Colonic mucosa (tissue), 4 donors: ENCODE results near the gene DEPDC4. TPM values are rescaled to one million over a fixed set of nuclear protein-coding genes. Genes with fewer than 3 reads are reported as not detected.
A peak's percentile ranks its signal among the peaks of the same experiment; 100 is the strongest.
"Not testable (repeated sequence)": the region's sequence is repeated elsewhere in the genome, so short reads cannot be mapped to it uniquely, and the experiment has no call there.

Source experiments
- DNase-seq: peaks from one replicate; pipeline ENCODE4 v3.0.0-alpha.2; 2020
- H3K27ac ChIP-seq: fragments of 200-600 bp; one replicate; pipeline ENCODE4 v1.8.0; 2021
- H3K27me3 ChIP-seq: fragments of 200-600 bp; one replicate; pipeline ENCODE4 v1.8.0; 2021
- H3K36me3 ChIP-seq: fragments of 200-600 bp; one replicate; pipeline ENCODE4 v1.8.0; 2021
- H3K4me1 ChIP-seq: fragments of 200-600 bp; one replicate; pipeline ENCODE4 v1.8.0; 2021; ENCODE audit warnings: mild to moderate bottlenecking
- H3K4me3 ChIP-seq: fragments of 200-600 bp; one replicate; pipeline ENCODE4 v1.8.0; 2021
- H3K9ac ChIP-seq, 2 donors: one replicate each; pipeline ENCODE4 v1.7.0; 2013; ENCODE audit warnings: control low read depth in 2 of 2, low read depth in 2 of 2, low read length in 2 of 2
- H3K9me3 ChIP-seq: fragments of 200-600 bp; one replicate; pipeline ENCODE4 v1.8.0; 2021
- intact Hi-C: fragments of 100-400 bp; cut with DNase I; formaldehyde crosslinking; loops from one replicate; pipeline ENCODE4 v1.14.1; 2022
- total RNA-seq, 2 donors: library from RNA; stranded (reverse); fragmentation: NEBNext Ultra II Directional in 1 of 2; extraction: Animal tissue kit (Norgen Biotek cat#: 25700) in 1 of 2; gene quantifications; one replicate each; pipeline ENCODE4 v1.2.1, GENCODE V29; 2021
- TF ChIP-seq, protein P1 (sequence below): fragments of 200-600 bp; IDR thresholded peaks from one replicate; pipeline ENCODE4 v1.8.0; 2022; ENCODE audit warnings: antibody characterized with exemption, mild to moderate bottlenecking
- donor health status: healthy.
- donor health status: DM: no; HTN: no; CAD: no.
- donor health status: DM: no; HTN: no; CAD: no.

Gene DEPDC4
- total RNA-seq, 2 donors from 2014 or later, result 2.8 to 2.9 TPM

DNA sequence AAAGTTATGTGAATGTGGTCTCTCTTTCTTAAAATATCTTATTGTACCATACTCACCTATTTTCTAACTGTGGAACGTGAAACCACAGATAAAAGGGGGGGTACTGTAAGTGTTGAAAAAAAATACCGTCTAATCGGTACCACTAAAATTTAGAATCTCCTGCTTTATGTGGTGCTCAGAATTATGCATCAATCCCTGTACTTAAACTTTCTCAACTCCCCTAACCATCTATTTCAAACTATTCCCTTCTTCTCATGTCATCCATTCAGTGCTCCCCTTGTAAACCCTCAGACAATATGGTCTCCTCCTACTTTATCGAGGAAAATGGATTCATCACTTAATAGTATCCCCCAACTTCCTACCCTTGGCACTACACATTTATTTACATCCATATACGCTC, 23.7 kb downstream of the DEPDC4 start:
- Histone ChIP-seq H3K27me3 (no peaks in the 10 kb centered on the region), H3K27ac (no peak overlapping the region), H3K9me3 (no peaks in the 10 kb centered on the region), H3K36me3 (no peaks in the 10 kb centered on the region), H3K9ac (no peak overlapping the region), H3K4me1 (no peaks in the 10 kb centered on the region), H3K4me3 (no peak overlapping the region)
- TF ChIP-seq, protein P1, sequence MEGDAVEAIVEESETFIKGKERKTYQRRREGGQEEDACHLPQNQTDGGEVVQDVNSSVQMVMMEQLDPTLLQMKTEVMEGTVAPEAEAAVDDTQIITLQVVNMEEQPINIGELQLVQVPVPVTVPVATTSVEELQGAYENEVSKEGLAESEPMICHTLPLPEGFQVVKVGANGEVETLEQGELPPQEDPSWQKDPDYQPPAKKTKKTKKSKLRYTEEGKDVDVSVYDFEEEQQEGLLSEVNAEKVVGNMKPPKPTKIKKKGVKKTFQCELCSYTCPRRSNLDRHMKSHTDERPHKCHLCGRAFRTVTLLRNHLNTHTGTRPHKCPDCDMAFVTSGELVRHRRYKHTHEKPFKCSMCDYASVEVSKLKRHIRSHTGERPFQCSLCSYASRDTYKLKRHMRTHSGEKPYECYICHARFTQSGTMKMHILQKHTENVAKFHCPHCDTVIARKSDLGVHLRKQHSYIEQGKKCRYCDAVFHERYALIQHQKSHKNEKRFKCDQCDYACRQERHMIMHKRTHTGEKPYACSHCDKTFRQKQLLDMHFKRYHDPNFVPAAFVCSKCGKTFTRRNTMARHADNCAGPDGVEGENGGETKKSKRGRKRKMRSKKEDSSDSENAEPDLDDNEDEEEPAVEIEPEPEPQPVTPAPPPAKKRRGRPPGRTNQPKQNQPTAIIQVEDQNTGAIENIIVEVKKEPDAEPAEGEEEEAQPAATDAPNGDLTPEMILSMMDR, result no peak
- intact Hi-C loops, result no loop called here
- DNase-seq, result no peak

DNA sequence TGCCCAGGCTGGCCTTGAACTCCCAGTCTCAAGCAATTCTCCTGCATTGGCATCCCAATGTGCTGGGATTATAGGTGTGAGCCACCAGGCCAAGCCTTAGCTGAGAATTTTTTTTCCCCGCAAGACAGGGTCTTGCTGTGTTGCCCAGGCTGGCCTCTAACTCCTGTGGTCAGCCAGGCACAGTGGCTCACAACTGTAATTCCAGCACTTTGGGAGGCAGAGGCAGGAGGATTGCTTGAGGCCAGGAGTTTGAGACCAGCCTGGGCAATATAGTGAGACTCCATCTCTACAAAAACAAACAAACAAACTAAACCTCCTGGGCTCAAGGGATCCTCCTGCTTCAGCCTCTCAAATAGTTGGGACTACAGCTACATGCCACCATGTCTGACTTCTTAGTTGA, 27.3 kb downstream of the DEPDC4 start:
- Histone ChIP-seq H3K27ac (no peak overlapping the region), H3K27me3 (no peaks in the 10 kb centered on the region), H3K9me3 (no peaks in the 10 kb centered on the region), H3K4me1 (no peaks in the 10 kb centered on the region), H3K36me3 (no peaks in the 10 kb centered on the region), H3K9ac (no peak overlapping the region), H3K4me3 (no peak overlapping the region)
- TF ChIP-seq, protein P1, result no peak
- DNase-seq, result no peak
- intact Hi-C loops, result loop anchor here (5.0 to 10.0 kb wide), 2 partner anchors 313 to 495 kb away; no protein-coding TSS in a partner anchor

DNA sequence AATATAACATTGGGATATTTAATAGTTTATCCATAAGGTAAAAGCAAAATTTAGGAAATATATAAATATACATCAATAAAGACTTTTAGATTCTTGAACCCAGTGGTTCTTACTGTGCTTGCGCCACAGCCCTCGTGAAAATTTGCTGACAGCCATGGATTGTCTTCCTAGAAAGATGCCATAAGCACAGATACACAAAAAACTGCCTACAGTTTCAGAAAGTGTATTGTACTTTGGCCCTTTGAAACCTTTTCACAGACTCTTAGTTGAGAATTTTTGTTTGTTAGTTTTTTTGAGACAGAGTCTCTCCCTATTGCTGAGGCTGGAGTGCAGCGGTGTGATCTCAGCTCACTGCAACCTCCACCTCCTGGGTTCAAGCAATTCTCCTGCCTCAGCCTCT, 28.1 kb downstream of the DEPDC4 start:
- Histone ChIP-seq H3K9me3 (no peaks in the 10 kb centered on the region), H3K36me3 (no peaks in the 10 kb centered on the region), H3K9ac (no peak overlapping the region), H3K27ac (no peak overlapping the region), H3K27me3 (no peaks in the 10 kb centered on the region), H3K4me1 (no peaks in the 10 kb centered on the region), H3K4me3 (no peak overlapping the region)
- TF ChIP-seq, protein P1, result no peak
- intact Hi-C loops, result loop anchor here (5.0 to 10.0 kb wide), 2 partner anchors 314 to 496 kb away; no protein-coding TSS in a partner anchor
- no peak for DNase-seq

DNA sequence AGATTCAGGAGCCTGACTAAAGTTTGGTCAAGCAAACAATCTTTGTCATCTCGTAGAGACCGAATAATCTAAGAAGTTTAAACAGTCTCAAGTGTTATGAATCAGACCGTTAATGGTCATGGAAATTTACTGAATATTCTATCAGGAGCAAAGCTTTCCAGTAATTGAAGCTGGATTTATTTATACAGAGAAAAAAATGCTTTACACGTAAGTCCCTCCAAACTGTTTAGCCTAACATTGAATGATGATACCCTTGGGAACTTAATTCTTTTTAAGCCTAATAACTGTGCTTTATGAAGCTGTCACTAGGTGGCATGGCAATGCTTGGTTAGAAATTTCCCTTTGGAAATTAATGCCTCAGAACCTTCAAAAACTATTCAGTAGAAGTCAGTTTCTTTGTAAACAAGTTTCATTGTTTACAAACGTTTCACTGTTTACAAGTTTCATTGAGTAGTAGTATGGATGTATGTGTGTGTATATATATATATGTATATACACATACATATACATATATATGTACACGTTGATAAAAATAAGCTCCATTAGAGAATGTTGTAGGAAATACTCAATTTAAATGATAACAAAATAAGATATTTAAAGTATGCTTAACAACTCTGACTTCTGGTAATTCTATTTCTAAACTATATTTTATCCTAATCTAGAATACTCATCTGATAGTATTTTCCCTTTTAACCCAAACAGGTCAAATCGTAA, 32.1 kb downstream of the DEPDC4 start:
- H3K27ac ChIP-seq, result no peak overlapping the region
- no peaks in the 10 kb centered on the region for H3K9me3 ChIP-seq
- TF ChIP-seq, protein P1, result peak; percentile 74
- no peak overlapping the region for H3K4me3 ChIP-seq
- DNase-seq, result no peak
- H3K27me3 ChIP-seq, result no peaks in the 10 kb centered on the region
- H3K4me1 ChIP-seq, result no peaks in the 10 kb centered on the region
- intact Hi-C loops, result loop anchor here (5.0 to 10.0 kb wide), 2 partner anchors 318 to 500 kb away; no protein-coding TSS in a partner anchor
- H3K36me3 ChIP-seq, result no peaks in the 10 kb centered on the region
- H3K9ac ChIP-seq, result no peak overlapping the region

DNA sequence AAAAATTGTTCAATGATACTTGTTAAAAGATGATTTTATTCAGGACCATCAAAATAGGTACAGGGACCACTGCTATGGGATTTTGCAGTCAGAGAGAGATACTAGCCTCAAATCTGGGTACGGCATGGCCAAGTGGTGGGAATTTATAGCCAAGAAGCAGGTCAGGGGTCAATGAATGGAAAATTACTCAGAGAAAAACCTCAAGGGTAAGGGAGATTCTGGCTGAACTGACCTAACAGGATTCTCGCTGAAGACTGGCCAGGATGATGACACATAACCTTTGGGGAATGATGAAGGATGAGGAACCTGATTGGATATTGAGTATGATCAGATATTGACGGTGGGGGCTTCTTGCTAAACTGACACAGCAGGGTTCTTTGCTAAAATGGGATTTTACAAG, 32.7 kb downstream of the DEPDC4 start:
- H3K4me3 ChIP-seq, result no peak overlapping the region
- H3K9me3 ChIP-seq, result no peaks in the 10 kb centered on the region
- H3K27ac ChIP-seq, result no peak overlapping the region
- intact Hi-C loops, result loop anchor here (10.0 kb wide), 1 partner anchor 501 kb away; no protein-coding TSS in a partner anchor
- H3K9ac ChIP-seq, result no peak overlapping the region
- H3K4me1 ChIP-seq, result no peaks in the 10 kb centered on the region
- TF ChIP-seq, protein P1, result no peak
- no peak for DNase-seq
- no peaks in the 10 kb centered on the region for H3K27me3 ChIP-seq
- no peaks in the 10 kb centered on the region for H3K36me3 ChIP-seq

DNA sequence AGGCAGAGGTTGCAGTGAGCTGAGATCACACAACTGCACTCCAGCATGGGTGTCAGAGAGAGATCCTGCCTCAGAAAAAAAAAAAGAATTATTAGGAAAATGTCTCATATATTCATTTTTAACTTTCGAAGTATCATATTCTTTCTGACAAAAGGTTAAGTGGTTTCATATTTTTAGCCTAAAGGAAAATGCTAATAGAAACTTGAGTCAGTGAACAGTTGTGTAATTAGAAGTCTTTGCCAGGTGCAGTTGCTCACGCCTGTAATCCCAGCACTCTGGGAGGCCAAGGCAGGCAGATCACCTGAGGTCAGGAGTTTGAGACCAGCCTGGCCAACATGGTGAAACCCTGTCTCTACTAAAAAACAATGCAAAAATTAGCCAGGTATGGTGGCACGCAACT, 35.0 kb downstream of the DEPDC4 start:
- not testable (repeated sequence) for DNase-seq, H3K4me3 ChIP-seq, H3K27me3 ChIP-seq, H3K36me3 ChIP-seq, H3K9ac ChIP-seq, H3K4me1 ChIP-seq, H3K27ac ChIP-seq, H3K9me3 ChIP-seq
- intact Hi-C loops, result loop anchor here (10.0 kb wide), 1 partner anchor 503 kb away; no protein-coding TSS in a partner anchor
